WTC11 (cell line): ENCODE measurements around the gene SEMA3F. TPM values are rescaled to one million over a fixed set of nuclear protein-coding genes. Genes with fewer than 3 reads are reported as not detected.

Experiments
- ATAC-seq: fragments of 200-7000 bp; cut with Tn5 transposase; 2 replicates; pipeline ENCODE4 v1.10.0; 2021; ENCODE audit warnings: mild to moderate bottlenecking, moderate library complexity
- CTCF ChIA-PET: fragments of 300-600 bp; sonication (Branson Sonifier 250); formaldehyde crosslinking; loops from one replicate; lab custom pipeline; 2021; ENCODE audit warnings: antibody characterized with exemption; lab: Charles Lee
- POLR2A ChIA-PET: fragments of 350-600 bp; sonication (Branson Sonifier 250); formaldehyde crosslinking; loops from one replicate; lab custom pipeline; 2021; ENCODE audit warnings: antibody characterized with exemption; lab: Charles Lee
- DNase-seq: peaks from one replicate; pipeline ENCODE4 v3.0.0; 2021; ENCODE audit warnings: low spot score
- H3K27ac Mint-ChIP-seq: 2 replicates; pipeline ENCODE4 v1.8.0; 2021; ENCODE audit warnings: mixed read lengths
- H3K27me3 Mint-ChIP-seq: 2 replicates; pipeline ENCODE4 v1.8.0; 2021; ENCODE audit warnings: low read depth, mild to moderate bottlenecking, moderate library complexity, mixed read lengths
- H3K36me3 Mint-ChIP-seq: 2 replicates; pipeline ENCODE4 v1.8.0; 2021; ENCODE audit warnings: mixed read lengths
- H3K4me1 Mint-ChIP-seq: 2 replicates; pipeline ENCODE4 v1.8.0; 2022; ENCODE audit warnings: mixed read lengths
- H3K4me3 Mint-ChIP-seq: 2 replicates; pipeline ENCODE4 v1.8.0; 2021; ENCODE audit warnings: mild to moderate bottlenecking, moderate library complexity, mixed read lengths
- H3K9me3 Mint-ChIP-seq: 2 replicates; pipeline ENCODE4 v1.8.0; 2021; ENCODE audit warnings: mixed read lengths
- ATF3 ChIP-seq: sonication (generic); formaldehyde crosslinking; conservative IDR thresholded peaks from 2 replicates; pipeline ENCODE4 v1.8.1; 2022; ENCODE audit warnings: mild to moderate bottlenecking, missing genetic modification reagents
- CBFB ChIP-seq: sonication (generic); formaldehyde crosslinking; IDR thresholded peaks from 2 replicates; pipeline ENCODE4 v1.8.1; 2022; ENCODE audit warnings: mild to moderate bottlenecking, low read depth, missing genetic modification reagents
- CREB1 ChIP-seq: sonication (generic); formaldehyde crosslinking; IDR thresholded peaks from 2 replicates; pipeline ENCODE4 v1.8.0; 2023; ENCODE audit warnings: mild to moderate bottlenecking, missing genetic modification reagents
- CREM ChIP-seq: sonication (generic); formaldehyde crosslinking; IDR thresholded peaks from 2 replicates; pipeline ENCODE4 v1.8.1; 2022; ENCODE audit warnings: mild to moderate bottlenecking, missing genetic modification reagents, moderate library complexity
- ELF4 ChIP-seq: sonication (generic); formaldehyde crosslinking; IDR thresholded peaks from 2 replicates; pipeline ENCODE4 v1.8.1; 2022; ENCODE audit warnings: low read depth, mild to moderate bottlenecking, moderate library complexity, missing genetic modification reagents
- FOXJ3 ChIP-seq: sonication (generic); formaldehyde crosslinking; IDR thresholded peaks from 2 replicates; pipeline ENCODE4 v1.9.0; 2021; ENCODE audit warnings: missing genetic modification reagents, mild to moderate bottlenecking, borderline replicate concordance
- FOXP1 ChIP-seq: sonication (generic); formaldehyde crosslinking; IDR thresholded peaks from 2 replicates; pipeline ENCODE4 v1.8.0; 2022; ENCODE audit warnings: missing genetic modification reagents, mild to moderate bottlenecking, moderate library complexity, borderline replicate concordance
- GTF2I ChIP-seq: fragments of 250-450 bp; sonication (Bioruptor Pico); conservative IDR thresholded peaks from 2 replicates; pipeline ENCODE4 v1.4.0; 2021; ENCODE audit warnings: mild to moderate bottlenecking
- KAT7 ChIP-seq: sonication (generic); formaldehyde crosslinking; IDR thresholded peaks from 2 replicates; pipeline ENCODE4 v1.8.1; 2023; ENCODE audit warnings: missing genetic modification reagents, mild to moderate bottlenecking, borderline replicate concordance
- NR2C2 ChIP-seq: sonication (generic); formaldehyde crosslinking; IDR thresholded peaks from 2 replicates; pipeline ENCODE4 v1.8.0; 2022; ENCODE audit warnings: mild to moderate bottlenecking, missing genetic modification reagents
- NR3C1 ChIP-seq: sonication (generic); formaldehyde crosslinking; conservative IDR thresholded peaks from 2 replicates; pipeline ENCODE4 v1.8.1; 2023; ENCODE audit warnings: low read depth, mild to moderate bottlenecking, missing genetic modification reagents
- SP1 ChIP-seq: sonication (generic); formaldehyde crosslinking; conservative IDR thresholded peaks from 2 replicates; pipeline ENCODE4 v1.8.1; 2022; ENCODE audit warnings: missing genetic modification reagents
- USF2 ChIP-seq: sonication (generic); formaldehyde crosslinking; IDR thresholded peaks from 2 replicates; pipeline ENCODE4 v1.8.1; 2023; ENCODE audit warnings: mild to moderate bottlenecking, missing genetic modification reagents, moderate library complexity
- ZNF263 ChIP-seq: sonication (generic); formaldehyde crosslinking; IDR thresholded peaks from 2 replicates; pipeline ENCODE4 v1.8.1; 2022; ENCODE audit warnings: low read depth, mild to moderate bottlenecking, moderate library complexity, missing genetic modification reagents
- ZNF317 ChIP-seq: sonication (generic); formaldehyde crosslinking; IDR thresholded peaks from 2 replicates; pipeline ENCODE4 v1.8.1; 2023; ENCODE audit warnings: low read depth, mild to moderate bottlenecking, moderate library complexity, missing genetic modification reagents, borderline replicate concordance
- ZNF425 ChIP-seq: fragments of 250-450 bp; sonication (Bioruptor Pico); conservative IDR thresholded peaks from 2 replicates; pipeline ENCODE4 v1.9.0; 2021; ENCODE audit warnings: mild to moderate bottlenecking
- ZNF532 ChIP-seq: fragments of 250-450 bp; sonication (Bioruptor Pico); IDR thresholded peaks from 2 replicates; pipeline ENCODE4 v1.9.0; 2021; ENCODE audit warnings: mild to moderate bottlenecking, borderline replicate concordance
- total RNA-seq: library from RNA; stranded (reverse); gene quantifications from 3 replicates; pipeline ENCODE4 v1.2.3, GENCODE V29; 2021

Gene SEMA3F
- total RNA-seq, 1 experiment from 2014 or later: 49.0 TPM

- ATAC-seq: no peak
- no peaks in the 10 kb centered on the region for H3K36me3 Mint-ChIP-seq
- ChIA-PET POLR2A (interaction anchor here (0.6 kb wide), 1 partner anchor 30 kb away, joined by 5 read pairs; no protein-coding TSS in a partner anchor), CTCF (interaction anchor here (0.6 to 2.9 kb wide), 6 partner anchors 9 to 42 kb away, joined by 3 to 27 read pairs (median 4); no protein-coding TSS in a partner anchor)
- H3K9me3 Mint-ChIP-seq: no peaks in the 10 kb centered on the region
- H3K4me1 Mint-ChIP-seq: peaks cover 59% of the 10 kb centered on the region
- H3K27ac Mint-ChIP-seq: peak overlapping the region; percentile 88
- H3K27me3 Mint-ChIP-seq: no peaks in the 10 kb centered on the region
- peak; percentile 49 for DNase-seq
- 0 out of 2 replicates have a peak, but pooled peaks have one; percentile 46 for TF ChIP-seq ZNF263 (CRISPR knock-in tag)
- TF ChIP-seq ZNF532 (CRISPR knock-in tag): no peak
- no peak for TF ChIP-seq GTF2I (CRISPR knock-in tag)
- no peak for TF ChIP-seq CBFB
- peak; percentile 79 for TF ChIP-seq ZNF317 (CRISPR knock-in tag)
- no peak for TF ChIP-seq CREM
- TF ChIP-seq FOXP1 (CRISPR knock-in tag): no peak
- no peak for TF ChIP-seq ELF4
- TF ChIP-seq ZNF425: no peak
- no peak for TF ChIP-seq ATF3 (CRISPR knock-in tag)
- no peak for TF ChIP-seq NR3C1 (CRISPR knock-in tag)
- TF ChIP-seq CREB1 (CRISPR knock-in tag): no peak
- TF ChIP-seq NR2C2 (CRISPR knock-in tag): no peak
- no peak for TF ChIP-seq FOXJ3 (CRISPR knock-in tag)
- no peak for TF ChIP-seq KAT7
- peak overlapping the region; percentile 97 for H3K4me3 Mint-ChIP-seq
Observed at GRCh38 chr3:50237133-50237651, 82.1 kb downstream of the SEMA3F start.

- CTCF ChIA-PET: interaction anchor here (0.6 to 6.4 kb wide), 12 partner anchors 9 to 43 kb away, joined by 3 to 88 read pairs (median 4); no protein-coding TSS in a partner anchor
- ATAC-seq: peak; percentile 1; the same call in 1 of the 2 replicates
- Mint-ChIP-seq H3K27me3 (no peaks in the 10 kb centered on the region), H3K4me1 (peaks cover 67% of the 10 kb centered on the region)
- DNase-seq: peak; percentile 59
- peak; percentile 35; the same call in 1 of the 2 replicates for TF ChIP-seq SP1 (CRISPR knock-in tag)
- TF ChIP-seq USF2: no peak
- TF ChIP-seq, all 79 proteins: peak for 1
- H3K36me3 Mint-ChIP-seq: no peaks in the 10 kb centered on the region
- POLR2A ChIA-PET: interaction anchor here (0.6 to 1.1 kb wide), 2 partner anchors 9 to 30 kb away, joined by 5 read pairs; no protein-coding TSS in a partner anchor
- peak overlapping the region; percentile 97 for H3K4me3 Mint-ChIP-seq
- peak overlapping the region; percentile 88 for H3K27ac Mint-ChIP-seq
- H3K9me3 Mint-ChIP-seq: no peaks in the 10 kb centered on the region
Observed at GRCh38 chr3:50237754-50238548, 82.8 kb downstream of the SEMA3F start.
